H1 (cell line): ENCODE data around the gene ATG5. TPM values are rescaled to one million over a fixed set of nuclear protein-coding genes. Genes with fewer than 3 reads are reported as not detected.

Source experiments
- ASH2L ChIP-seq: fragments of 200-600, 300-600 bp; sonication (generic); IDR thresholded peaks from one replicate; pipeline ENCODE4 v1.7.1; 2017; ENCODE audit warnings: low read length
- CTCF ChIP-seq, 3 experiments: IDR thresholded peaks; 1 replicate in 2 of 3; 2 replicates in 1 of 3; pipeline versions ENCODE4 v1.5.1 to v1.6.1; 2011; ENCODE audit warnings: low read length in 3 of 3, mild to moderate bottlenecking in 3 of 3, inconsistent platforms in 2 of 3, low read depth in 1 of 3, moderate library complexity in 1 of 3; ENCODE audit not compliant: insufficient read depth in 1 of 3; ENCODE audit errors: control extremely low read depth in 1 of 3
- POLR2A ChIP-seq, 2 experiments: IDR thresholded peaks; 1 replicate in 1 of 2; 2 replicates in 1 of 2; pipeline ENCODE4 v1.6.1; 2011; ENCODE audit warnings: low read depth in 2 of 2, low read length in 2 of 2, mild to moderate bottlenecking in 2 of 2; ENCODE audit errors: control extremely low read depth in 1 of 2
- RAD21 ChIP-seq, 2 experiments: IDR thresholded peaks in 1 of 2; conservative IDR thresholded peaks in 1 of 2; 2 replicates each; pipeline ENCODE4 v1.6.1; 2011; ENCODE audit warnings: low read depth in 2 of 2, low read length in 2 of 2, improper control_type of control experiment in 1 of 2, inconsistent platforms in 1 of 2, mild to moderate bottlenecking in 1 of 2, moderate library complexity in 1 of 2
- polyA plus RNA-seq, 7 experiments: library from polyadenylated mRNA; depleted of rRNA in 3 of 7; stranded (reverse) in 5 of 7; unstranded in 2 of 7; fragments of >200 nt in 5 of 7; fragments of 200-250 nt in 2 of 7; gene quantifications; 1 replicate in 5 of 7; 2 replicates in 1 of 7; 4 replicates in 1 of 7; pipeline versions ENCODE4 v1.2.1 to v1.2.3, GENCODE V29; 2011 to 2013; ENCODE audit warnings: missing spikeins in 2 of 7, mixed read lengths in 2 of 7
- total RNA-seq: library from RNA; stranded (reverse); fragmentation: NEBNext Ultra II Directional; extraction: Animal tissue kit (Norgen Biotek cat#: 25700); gene quantifications from 2 replicates; pipeline ENCODE4 v1.2.1, GENCODE V29; 2021

The ATG5 gene
- total and polyA plus RNA-seq, 2 of the 8 experiments (the other 6 are each of a cell fraction or from before 2014, with no cell fraction given), result 18.2 to 39.0 TPM

DNA sequence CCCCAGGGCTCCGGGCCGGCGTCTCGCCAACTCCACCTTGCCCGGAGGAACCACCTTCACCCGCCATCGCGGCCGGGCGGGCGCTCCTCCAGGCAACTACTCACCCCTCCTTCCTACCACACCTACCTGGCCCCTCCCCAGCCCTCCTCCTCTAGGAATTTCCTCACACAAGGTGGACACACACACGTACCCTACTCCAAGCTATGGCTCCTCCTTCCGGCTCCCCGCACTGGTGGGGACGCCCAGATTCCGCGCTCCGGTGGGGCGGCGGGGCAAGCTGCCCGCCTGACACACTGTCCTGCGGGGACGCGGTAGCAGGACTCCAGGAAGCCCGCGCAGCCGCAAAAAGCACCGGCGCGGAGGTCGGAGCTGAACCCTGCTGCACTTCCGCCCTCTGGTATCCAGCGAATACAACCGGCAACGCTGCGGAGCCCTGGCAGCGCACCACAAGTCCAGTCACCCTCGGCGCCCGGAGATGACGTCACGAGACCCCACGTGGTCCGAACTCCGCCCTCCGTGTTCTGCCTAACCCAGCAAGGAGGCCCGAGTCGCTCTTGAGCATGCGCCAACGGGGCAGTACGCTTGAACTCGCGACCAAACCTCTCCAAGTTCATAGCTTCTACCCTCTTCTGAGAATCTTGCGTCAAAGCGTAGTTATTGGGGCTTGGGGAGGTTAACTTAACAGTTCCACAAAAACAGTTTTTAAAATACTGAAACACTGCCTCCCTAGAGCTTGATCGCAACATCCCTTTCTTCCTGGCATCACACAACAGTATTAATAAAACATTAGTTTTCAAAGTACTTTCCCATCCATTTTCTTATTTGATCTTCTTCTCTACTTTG is at the start of gene ATG5 (continued):
- TF ChIP-seq CTCF (IDR thresholded peaks at IDR 0.05; ENCODE audit: control extremely low read depth in 1 of 3, insufficient read depth in 1 of 3, low read depth in 1 of 3, low read length in 3 of 3) (no peak), ASH2L (peak; percentile 99), POLR2A (IDR thresholded peaks at IDR 0.05; ENCODE audit: control extremely low read depth in 1 of 2, low read depth in 2 of 2, low read length in 2 of 2) (peak; percentile 93 to 95), RAD21 (IDR thresholded peaks at IDR 0.05 in 1 of 2, conservative IDR thresholded peaks at IDR 0.05 in 1 of 2; ENCODE audit: low read depth in 2 of 2, low read length in 2 of 2) (no peak)
